GM21529 (cell line): ENCODE data around the gene MEF2D.

Experiments used
- ATAC-seq: cut with Tn5 transposase; IDR thresholded peaks from one replicate; pipeline ENCODE4 v1.9.1; 2021; ENCODE audit not compliant: unreplicated experiment

The MEF2D gene

GRCh38 chr1:156448134-156448967 is 52.2 kb downstream of the MEF2D start:
- no peak for ATAC-seq

GRCh38 chr1:156445789-156446263 is 54.7 kb downstream of the MEF2D start:
- no peak for ATAC-seq

GRCh38 chr1:156444407-156445001 is 56.1 kb downstream of the MEF2D start:
- ATAC-seq: no peak

- no peak for ATAC-seq
These were observed 57.3 kb downstream of the MEF2D start for GRCh38 chr1:156443286-156443685.

GRCh38 chr1:156440654-156441437 is 59.7 kb downstream of the MEF2D start:
- no peak for ATAC-seq

- ATAC-seq: no peak
These were observed 60.8 kb downstream of the MEF2D start for GRCh38 chr1:156439777-156440183.

- ATAC-seq: no peak
These were observed 61.4 kb downstream of the MEF2D start for GRCh38 chr1:156439036-156439776.

- no peak for ATAC-seq
These were observed 62.1 kb downstream of the MEF2D start for GRCh38 chr1:156438278-156438987.

- ATAC-seq: no peak
These were observed 63.3 kb downstream of the MEF2D start for GRCh38 chr1:156437037-156437867.

GRCh38 chr1:156436141-156437036 is 64.2 kb downstream of the MEF2D start:
- ATAC-seq: no peak

GRCh38 chr1:156435545-156436140 is 64.9 kb downstream of the MEF2D start:
- ATAC-seq: no peak

- ATAC-seq: no peak
These were observed 65.5 kb downstream of the MEF2D start for GRCh38 chr1:156434989-156435544.

GRCh38 chr1:156433602-156434001 is 67.0 kb downstream of the MEF2D start:
- no peak for ATAC-seq

GRCh38 chr1:156433032-156433431 is 67.5 kb downstream of the MEF2D start:
- no peak for ATAC-seq

GRCh38 chr1:156432669-156433018 is 67.9 kb downstream of the MEF2D start:
- ATAC-seq: no peak

GRCh38 chr1:156431769-156432668 is 68.6 kb downstream of the MEF2D start:
- no peak for ATAC-seq

- ATAC-seq: no peak
These were observed 69.2 kb downstream of the MEF2D start for GRCh38 chr1:156431366-156431765.
